NB4 (cell line): ENCODE data around the gene TTLL6.

Source experiments
- POLR2A ChIP-seq: IDR thresholded peaks from 2 replicates; pipeline ENCODE4 v1.6.1; 2011; ENCODE audit warnings: mild to moderate bottlenecking; ENCODE audit not compliant: insufficient read length; ENCODE audit errors: extremely low read depth
- TF ChIP-seq, protein P1 (sequence below): IDR thresholded peaks from one replicate; pipeline ENCODE4 v1.5.1; 2012; ENCODE audit warnings: low read depth, low read length
- TF ChIP-seq, protein P2 (sequence below): IDR thresholded peaks from 2 replicates; pipeline ENCODE4 v1.6.1; 2011; ENCODE audit warnings: low read depth, low read length

DNA sequence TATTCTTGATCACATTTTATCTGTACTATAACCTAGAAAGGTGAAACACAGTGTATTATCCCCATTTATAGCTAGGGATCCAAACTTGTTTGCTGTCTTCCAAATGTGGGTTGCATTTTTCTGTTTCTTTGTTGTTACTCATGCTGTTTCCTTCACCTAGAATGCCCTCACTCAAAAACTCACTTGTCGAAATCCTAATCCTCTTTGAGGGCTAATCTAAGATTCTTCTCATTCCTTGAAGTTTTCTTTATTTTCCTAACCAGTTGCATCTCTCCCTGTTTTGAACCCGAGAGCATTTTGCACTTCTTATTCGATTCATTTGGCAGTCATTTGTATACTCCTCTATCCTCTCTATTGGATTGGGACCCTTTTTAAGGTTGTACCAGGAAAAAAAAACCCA lies 23.4 kb upstream of the TTLL6 start:
- TF ChIP-seq, protein P1, sequence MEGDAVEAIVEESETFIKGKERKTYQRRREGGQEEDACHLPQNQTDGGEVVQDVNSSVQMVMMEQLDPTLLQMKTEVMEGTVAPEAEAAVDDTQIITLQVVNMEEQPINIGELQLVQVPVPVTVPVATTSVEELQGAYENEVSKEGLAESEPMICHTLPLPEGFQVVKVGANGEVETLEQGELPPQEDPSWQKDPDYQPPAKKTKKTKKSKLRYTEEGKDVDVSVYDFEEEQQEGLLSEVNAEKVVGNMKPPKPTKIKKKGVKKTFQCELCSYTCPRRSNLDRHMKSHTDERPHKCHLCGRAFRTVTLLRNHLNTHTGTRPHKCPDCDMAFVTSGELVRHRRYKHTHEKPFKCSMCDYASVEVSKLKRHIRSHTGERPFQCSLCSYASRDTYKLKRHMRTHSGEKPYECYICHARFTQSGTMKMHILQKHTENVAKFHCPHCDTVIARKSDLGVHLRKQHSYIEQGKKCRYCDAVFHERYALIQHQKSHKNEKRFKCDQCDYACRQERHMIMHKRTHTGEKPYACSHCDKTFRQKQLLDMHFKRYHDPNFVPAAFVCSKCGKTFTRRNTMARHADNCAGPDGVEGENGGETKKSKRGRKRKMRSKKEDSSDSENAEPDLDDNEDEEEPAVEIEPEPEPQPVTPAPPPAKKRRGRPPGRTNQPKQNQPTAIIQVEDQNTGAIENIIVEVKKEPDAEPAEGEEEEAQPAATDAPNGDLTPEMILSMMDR: no peak
- TF ChIP-seq, protein P2, sequence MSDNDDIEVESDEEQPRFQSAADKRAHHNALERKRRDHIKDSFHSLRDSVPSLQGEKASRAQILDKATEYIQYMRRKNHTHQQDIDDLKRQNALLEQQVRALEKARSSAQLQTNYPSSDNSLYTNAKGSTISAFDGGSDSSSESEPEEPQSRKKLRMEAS: no peak
- no peak for TF ChIP-seq POLR2A
